ENCODE data around the gene ZNF775.
"Not testable (repeated sequence)": the region's sequence is repeated elsewhere in the genome, so short reads cannot be mapped to it uniquely, and the experiment has no call there.

The ZNF775 gene

GRCh38 chr7:150382123-150382843 lies 3.2 kb downstream of the ZNF775 start:
- DNase-seq (ENCODE audit: low spot score): no peak

- DNase-seq (ENCODE audit: low spot score): no peak
These were observed 3.7 kb downstream of the ZNF775 start for GRCh38 chr7:150382844-150383225.

GRCh38 chr7:150383710-150384397 lies 4.7 kb downstream of the ZNF775 start:
- no peak for DNase-seq (ENCODE audit: low spot score)

GRCh38 chr7:150384406-150385301 lies 5.5 kb downstream of the ZNF775 start:
- no peak for DNase-seq (ENCODE audit: low spot score)

GRCh38 chr7:150385302-150385723 lies 6.2 kb downstream of the ZNF775 start:
- no peak for DNase-seq (ENCODE audit: low spot score)

GRCh38 chr7:150385884-150386283 lies 6.8 kb downstream of the ZNF775 start:
- DNase-seq (ENCODE audit: low spot score): not testable (repeated sequence)

- DNase-seq (ENCODE audit: low spot score): no peak
These were observed 9.2 kb downstream of the ZNF775 start for GRCh38 chr7:150388306-150388705.

- DNase-seq (ENCODE audit: low spot score): no peak
These were observed 9.8 kb downstream of the ZNF775 start for GRCh38 chr7:150388709-150389531.

GRCh38 chr7:150389532-150389816 lies 10.3 kb downstream of the ZNF775 start:
- DNase-seq (ENCODE audit: low spot score): no peak

- no peak for DNase-seq (ENCODE audit: low spot score)
These were observed 11.1 kb downstream of the ZNF775 start for GRCh38 chr7:150390205-150390604.

GRCh38 chr7:150393325-150393724 lies 14.2 kb downstream of the ZNF775 start:
- DNase-seq (ENCODE audit: low spot score): no peak

- DNase-seq (ENCODE audit: low spot score): no peak
These were observed 17.3 kb downstream of the ZNF775 start for GRCh38 chr7:150396426-150396825.

GRCh38 chr7:150396851-150397260 lies 17.7 kb downstream of the ZNF775 start:
- no peak for DNase-seq (ENCODE audit: low spot score)

- no peak for DNase-seq (ENCODE audit: low spot score)
These were observed 18.4 kb downstream of the ZNF775 start for GRCh38 chr7:150397346-150398107.

GRCh38 chr7:150398108-150398964 lies 19.2 kb downstream of the ZNF775 start:
- DNase-seq (ENCODE audit: low spot score): no peak

- no peak for DNase-seq (ENCODE audit: low spot score)
These were observed 19.8 kb downstream of the ZNF775 start for GRCh38 chr7:150398965-150399320.

GRCh38 chr7:150399421-150400007 lies 20.4 kb downstream of the ZNF775 start:
- no peak for DNase-seq (ENCODE audit: low spot score)

GRCh38 chr7:150400008-150400787 lies 21.1 kb downstream of the ZNF775 start:
- DNase-seq (ENCODE audit: low spot score): no peak

- DNase-seq (ENCODE audit: low spot score): no peak
These were observed 21.8 kb downstream of the ZNF775 start for GRCh38 chr7:150400788-150401423.

Measured in activated CD4-positive, alpha-beta T cell treated with anti-CD3 and anti-CD28 coated beads, Interleukin-2, Interleukin-4, amounts not matched to agents 100 ng/mL and 50 ng/mL, durations not matched to agents 16 hours and 8 hours (primary cell).